Measurements from ENCODE around the gene CDK14.

GRCh38 chr7:90844421-90844820, 248.3 kb downstream of the CDK14 start:
- no peak for TF ChIP-seq CTCF (IDR thresholded peaks at IDR 0.05)
- TF ChIP-seq POLR2A (IDR thresholded peaks at IDR 0.05): no peak
